HG03025 (cell line): ENCODE results near the gene PYGL.
"Not testable (repeated sequence)": the region's sequence is repeated elsewhere in the genome, so short reads cannot be mapped to it uniquely, and the experiment has no call there.

Experiments used
- ATAC-seq: cut with Tn5 transposase; IDR thresholded peaks from one replicate; pipeline ENCODE4 v1.9.1; 2021; ENCODE audit warnings: mild to moderate bottlenecking, moderate library complexity; ENCODE audit not compliant: unreplicated experiment, low FRiP score

Gene PYGL

DNA sequence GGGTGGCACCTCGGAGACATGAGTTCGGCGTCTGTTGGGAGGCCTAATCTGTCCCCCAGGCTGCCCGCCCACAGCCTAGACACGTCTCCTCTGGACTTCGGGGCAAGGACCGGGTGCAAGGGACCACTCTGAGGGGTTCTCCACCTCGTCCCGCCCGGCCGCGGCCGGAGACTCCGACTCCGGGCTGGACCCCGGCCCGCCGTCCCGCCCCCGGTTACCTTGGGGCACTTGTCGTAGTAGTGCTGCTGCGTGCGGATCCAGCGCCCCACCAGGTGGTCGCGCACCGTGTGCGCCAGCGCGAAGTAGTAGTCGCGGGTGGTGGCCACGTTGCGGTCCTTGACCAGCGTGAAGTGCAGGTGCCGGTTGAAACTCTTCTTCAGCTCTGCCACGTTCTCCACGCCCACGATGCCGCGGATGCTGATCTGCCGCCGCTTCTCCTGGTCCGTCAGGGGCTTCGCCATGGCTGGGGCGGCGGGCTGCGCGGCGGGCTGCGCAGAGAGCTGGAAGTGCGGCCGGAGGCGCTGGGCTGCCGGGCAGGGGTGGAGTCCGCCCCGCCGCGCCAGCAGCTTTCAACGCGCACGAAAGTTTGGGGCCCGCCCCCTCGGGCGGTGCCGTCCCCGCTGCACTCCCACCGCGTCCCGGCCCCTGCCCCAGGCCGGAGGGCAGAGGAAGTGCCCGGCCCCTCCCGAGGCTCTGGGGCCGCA is at the start of gene PYGL:
PYGL (minus strand) TSS at position 541 of the 704 bp plus-strand sequence; CDS start at position 461, 80 bp downstream.
- no peak for ATAC-seq

DNA sequence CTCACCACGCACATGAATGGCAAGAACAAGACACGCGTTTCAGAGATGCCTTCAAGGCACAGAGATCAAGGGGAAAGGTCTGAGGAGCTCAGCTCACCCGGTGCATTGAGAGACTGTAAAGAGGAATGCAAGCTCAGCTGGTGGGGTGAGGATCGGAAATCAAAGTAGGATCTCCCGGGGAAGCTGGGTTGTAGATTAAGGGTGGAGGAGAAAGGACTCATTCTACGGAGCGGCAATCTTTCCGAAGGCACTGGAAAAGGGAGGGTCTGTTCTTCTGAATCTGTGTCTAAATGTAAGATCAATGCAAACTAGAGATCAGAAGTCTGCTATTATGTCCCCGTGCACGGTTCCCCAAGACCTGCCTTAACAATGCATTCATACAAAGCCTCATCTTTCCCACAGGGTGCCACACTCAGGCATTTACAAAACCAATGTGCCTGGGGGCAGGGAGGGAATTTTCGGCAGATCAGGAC is 41.6 kb upstream of the PYGL start:
- no peak for ATAC-seq

DNA sequence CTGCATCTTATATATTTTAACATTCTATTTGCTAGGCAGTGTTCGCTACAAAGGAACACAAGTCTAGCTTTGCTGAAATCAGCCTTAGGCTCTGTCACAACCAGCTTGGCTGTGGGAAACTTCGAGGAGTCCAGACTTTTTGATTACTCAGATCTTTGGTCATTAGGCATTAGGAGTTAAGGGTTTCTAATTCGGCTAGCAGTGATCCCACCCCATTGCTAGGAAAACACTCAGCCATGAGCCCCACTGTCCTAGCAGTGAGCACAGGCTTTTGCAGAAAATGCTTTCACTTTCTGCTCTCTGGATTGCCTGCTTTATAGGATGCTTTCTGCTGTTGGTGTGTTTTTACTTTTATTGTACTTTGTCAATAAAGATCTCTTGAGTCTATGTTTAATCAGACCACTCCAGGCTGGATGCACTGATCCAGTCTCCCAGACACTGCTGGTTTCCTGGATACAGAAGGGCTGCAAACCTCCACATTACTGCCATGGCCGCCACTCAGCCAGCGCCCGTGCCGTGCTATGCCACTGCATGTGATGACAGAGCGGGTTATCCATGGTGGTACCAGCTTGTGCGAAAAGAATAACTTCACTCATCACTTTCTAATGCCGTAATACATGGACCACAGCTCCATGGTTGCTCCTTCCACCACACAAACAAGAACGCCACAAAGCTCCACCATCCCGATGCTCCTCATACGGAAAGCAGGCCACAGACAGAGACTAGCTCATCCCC is 41.0 kb upstream of the PYGL start:
- ATAC-seq = no peak

DNA sequence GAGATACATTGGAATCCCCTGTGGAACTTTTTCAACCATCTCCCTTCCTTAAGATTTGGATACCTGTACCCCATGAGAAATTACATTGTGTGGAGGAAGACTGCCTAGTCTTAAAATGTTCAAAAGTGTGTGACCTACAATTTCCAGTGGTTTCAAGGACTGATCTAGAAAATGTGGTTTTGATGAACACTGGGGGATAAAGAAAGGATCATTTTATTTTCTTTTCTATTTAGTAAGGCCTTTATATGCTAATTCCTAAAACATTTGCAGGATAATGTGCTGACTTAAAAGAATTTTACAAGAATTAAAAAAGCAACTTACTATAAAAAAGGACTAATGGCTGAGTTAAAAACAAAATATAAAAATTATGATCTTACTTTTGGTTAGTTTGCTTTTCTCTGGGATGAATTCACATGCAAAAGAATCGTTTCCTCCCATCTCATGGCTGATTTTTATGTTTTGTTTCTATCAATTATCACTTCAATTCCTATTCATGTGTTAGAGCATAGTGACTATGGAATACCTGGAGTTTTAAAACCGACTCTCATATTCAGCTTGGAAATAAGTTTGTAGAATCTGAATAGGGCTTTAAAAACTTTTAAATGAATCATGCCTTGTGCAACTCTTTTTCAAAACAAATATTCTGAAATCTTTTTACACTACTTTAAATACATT is 39.9 kb upstream of the PYGL start:
- ATAC-seq = no peak

DNA sequence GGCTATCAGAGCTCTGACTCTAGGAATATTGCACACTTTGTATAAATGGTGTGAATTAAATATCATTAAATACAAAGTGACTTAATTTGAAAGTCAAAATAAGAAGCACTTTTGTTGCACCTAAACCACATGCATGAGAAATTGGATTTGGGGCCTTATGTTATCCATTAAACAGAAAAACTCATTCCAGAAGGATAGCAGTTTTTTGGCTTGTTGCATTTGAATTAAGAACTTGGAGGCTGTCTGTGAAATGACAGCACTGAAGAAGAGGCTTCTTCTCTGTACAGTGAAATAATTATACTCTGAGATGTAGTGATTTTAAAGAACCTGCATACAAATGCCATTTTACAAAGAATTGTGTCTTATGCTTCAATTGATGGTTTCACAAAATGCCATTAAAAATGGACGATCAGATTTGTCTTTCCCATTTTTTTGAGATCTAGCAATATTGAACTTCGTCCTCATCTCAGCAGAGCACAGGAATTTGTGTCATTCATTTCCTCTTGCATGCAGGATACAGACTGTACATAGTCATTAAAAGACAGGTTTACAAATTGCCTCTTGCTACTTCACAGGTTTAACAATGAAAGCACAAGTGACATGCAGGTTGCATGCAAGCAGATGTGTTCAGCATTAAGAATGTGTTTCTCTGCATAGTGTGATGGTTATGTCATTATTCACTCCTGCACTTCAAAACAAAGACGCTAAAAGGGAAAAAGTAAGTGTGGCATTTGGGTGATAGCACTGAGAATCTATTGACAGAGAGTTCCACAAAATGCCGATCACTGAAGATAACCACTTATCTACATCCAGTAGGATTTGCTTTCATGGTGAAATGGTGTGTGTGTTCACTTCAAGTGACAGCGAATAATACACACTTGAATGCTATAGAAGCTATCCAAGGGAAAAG is 35.9 kb upstream of the PYGL start:
- no peak for ATAC-seq

DNA sequence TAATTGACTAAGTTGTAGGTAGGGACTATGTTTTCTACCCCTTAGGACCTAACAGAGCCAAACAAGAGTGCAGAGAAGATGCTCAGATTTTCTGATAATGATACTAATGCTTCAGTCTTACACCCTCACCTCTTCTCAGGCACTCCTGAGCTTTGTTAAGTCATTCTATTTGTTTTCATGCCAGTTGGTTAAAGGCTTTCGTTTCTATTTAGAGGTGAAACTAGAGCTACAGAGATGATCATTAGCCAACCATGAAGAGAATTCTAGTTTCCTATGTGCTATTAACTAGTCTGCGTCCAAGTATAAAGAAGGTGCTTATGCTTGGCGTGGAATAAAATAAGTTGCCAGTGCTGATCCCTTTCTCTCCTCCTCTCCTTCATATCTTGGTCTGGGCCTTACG is 34.6 kb upstream of the PYGL start:
- ATAC-seq = peak; percentile 89

DNA sequence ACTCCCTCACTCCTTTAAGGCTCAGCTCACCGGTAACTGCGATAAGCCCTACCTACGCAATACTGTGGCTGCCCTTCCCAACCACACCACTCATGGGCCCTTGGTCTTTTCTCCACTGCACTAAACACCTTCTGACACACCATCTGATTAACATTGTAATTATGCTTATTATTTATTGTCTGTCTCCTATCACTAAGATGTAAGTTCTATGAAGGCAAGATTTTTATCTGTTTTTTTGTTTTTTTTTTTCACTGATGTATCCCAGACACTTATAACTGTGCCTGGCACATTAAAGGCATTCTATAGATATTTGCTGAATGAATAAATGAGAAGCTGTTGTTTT is 34.2 kb upstream of the PYGL start:
- no peak for ATAC-seq

DNA sequence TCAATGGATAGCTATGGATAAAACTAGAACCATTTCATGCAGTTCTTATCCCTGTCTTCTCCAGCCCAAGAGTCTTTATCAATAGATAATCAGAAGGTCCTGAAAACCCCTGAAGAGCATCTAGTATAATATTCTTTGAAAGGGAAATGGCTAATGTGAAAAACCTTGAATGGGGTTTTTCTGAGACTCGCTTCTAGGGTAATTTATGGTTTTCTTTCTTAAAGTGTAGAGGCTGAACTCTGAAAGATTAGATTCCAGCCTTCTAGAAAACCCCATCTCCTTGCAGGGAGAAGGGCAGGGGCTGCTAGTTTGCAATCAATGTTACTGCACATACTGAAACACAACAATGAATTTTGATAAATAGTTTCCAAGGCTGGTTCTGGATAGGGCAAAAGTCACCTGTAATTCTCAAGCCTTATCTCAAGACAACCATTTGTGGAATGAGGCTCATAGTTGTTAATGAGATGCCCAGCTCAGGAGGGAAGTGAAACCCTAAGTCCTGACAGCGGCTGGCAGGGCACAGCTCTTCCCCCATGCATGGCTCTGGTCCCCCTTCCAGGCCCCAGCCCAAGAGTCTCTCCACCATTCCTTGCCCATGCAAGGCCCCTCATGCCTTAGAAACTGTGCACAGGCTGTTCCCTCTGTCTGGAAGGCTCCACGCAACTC is 33.7 kb upstream of the PYGL start:
- no peak for ATAC-seq

DNA sequence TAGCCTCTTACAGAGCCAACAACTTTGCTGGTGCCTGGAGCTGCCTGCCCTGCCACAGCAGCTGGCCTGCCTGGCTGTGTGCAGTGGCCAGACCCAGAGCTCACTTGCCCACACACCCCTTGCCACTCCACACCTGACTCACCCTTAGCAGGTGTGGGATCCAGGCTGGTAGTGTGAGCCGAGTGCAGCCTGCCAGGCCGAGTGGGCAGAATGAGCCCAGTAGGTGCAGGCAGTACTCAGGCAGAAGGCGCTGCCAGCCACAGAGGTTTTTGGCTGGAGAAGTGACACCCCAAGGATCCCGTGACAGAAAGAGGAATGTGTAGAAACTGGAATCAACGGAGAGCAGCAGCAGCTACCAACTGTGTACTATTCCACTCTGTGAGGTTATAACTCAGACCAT is 29.8 kb upstream of the PYGL start:
- ATAC-seq = no peak

DNA sequence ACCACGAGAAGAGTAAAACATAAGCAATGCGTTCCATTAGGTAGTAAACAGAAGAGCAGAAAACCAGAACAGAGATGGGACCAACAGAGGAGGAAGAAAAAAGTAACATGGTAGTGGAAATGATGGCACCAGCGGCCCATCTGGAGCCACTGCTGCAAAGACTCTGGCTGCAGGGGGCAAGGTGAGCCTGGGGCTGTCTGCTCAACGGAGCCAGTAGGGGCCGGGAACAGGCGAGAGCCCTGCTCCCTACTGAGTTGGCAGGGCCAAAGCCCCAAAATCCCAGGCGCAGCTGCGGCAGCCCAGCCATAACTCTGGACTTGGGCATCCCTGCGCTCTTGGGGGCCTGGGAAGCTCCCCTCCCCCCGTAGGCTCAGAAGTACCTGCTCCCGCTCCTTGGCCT is 28.5 kb upstream of the PYGL start:
- no peak for ATAC-seq

DNA sequence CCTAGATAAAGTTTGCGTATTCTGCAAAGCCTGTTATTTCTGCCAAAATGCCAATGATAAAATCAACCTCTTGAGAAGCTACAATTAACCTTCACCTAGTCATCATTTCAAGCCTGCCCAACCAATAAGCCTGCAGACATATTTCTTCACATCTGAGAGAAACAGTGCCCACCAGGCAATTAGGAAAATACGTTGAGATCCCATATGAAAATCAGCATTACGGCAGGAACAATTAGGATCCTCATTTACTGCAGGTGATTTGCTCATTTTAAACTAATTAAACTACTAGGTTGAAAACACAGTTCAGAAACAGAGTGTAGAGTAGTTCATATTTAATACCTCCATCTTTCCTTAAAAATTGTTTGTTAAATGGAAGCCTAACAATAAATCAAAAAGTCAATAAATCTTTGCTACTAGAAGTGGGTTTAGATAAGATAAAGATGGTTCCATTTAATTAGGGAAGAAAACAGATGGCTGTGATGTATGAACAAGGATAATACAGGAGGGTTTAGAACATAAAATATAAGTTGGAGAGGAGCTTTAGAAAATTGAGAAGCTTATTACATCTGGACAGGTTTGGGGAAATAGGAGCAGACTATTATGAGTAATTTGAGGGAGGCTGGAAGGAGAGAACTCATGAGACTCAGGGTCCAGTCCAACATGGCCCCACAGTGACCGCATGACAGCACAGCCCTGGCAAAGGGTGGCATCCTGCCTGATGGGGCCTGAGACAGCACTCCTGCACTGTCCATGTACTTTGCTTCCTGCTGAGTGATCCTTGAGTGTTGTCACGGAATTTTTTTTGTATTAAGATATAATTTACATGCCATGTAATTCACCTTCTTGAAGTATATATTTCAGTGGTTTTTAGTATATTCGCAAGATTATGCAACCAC is 26.9 kb upstream of the PYGL start:
- no peak for ATAC-seq

DNA sequence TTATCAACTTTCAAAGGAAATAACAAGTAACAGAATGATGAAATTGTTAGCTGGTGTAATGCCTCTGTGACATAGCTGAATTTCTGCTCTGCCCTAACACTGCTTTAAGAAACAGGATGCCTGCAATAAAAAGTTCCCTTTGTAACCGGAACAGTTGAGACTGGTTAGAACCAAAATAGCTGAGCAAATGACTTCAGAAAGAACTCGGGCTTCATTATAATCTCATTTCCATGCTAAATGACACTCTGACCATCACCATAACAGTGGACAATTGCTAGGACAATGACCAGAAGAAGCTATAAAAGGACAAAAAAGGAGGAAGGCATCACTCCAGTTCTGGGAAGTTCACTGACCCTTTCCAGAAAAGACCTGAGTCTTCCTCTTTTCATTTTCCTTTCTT is 23.5 kb upstream of the PYGL start:
- ATAC-seq = no peak

DNA sequence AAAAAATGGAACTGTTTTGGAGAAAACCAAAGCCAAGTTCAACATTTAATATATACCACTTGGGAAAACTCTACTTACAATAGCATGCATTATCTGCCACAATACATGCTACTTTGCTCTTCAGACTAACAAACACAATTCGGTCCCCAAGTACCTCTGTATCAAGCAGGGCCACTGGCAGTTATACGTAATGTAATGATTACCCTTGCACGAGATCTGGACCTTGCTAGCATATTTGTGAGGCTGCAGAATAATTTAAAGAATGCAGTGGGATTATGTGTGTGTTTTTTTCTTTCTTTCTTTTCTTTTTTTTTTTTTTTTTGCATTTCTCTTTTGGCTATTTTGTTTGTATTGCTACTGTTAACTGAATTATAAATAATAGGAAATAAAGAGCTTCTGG is 22.8 kb upstream of the PYGL start:
- no peak for ATAC-seq

DNA sequence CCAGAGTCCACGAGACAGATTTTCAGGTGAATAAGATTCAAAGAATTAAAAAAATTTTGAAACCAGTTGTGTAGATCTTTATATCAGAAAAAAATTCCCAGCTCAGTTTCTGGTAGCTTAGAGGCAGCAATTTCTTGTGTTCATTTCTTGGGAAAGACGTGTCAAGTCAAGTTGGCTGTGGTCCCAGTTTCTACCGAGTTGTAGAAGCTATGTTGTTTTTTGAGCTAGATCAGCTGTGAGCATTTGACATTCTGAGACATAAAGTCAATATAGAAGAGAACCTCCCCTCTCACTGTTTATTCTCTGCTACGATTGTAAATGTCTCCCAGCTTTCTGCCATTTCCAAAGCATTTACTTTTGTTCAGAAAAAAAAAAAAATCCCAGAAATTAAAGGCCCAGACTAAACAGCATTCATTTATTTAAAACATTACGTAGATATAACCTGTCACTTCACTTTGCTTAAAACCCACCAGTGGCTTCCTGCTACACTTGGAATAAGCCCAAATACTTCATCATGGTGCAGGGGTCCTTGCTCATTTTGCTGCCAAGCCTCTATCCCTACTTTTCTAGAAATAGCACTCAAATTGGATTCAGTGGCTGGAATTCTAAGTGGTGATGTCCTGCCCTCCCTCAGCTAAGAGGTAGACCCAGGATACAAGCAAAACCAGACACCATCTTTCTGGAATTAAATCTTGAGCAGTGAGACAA is 20.6 kb upstream of the PYGL start:
- no peak for ATAC-seq

DNA sequence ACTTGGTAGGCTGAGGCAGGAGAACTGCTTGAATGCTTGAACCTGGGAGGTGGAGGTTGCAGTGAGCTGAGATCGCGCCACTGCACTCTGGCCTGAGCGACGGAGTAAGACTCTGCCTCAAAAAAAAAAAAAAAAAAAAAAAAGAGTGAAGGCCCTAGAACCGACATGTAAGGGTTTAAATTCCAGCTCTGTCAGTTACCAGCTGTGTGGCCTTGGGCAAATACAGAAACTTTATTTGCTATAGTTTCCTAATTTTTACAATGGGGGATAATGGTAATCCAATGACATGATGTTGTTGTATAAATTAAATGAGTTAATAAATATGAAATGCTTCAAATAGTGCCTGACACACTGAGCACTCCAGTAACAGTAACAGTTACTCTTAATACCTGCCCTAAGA is 19.6 kb upstream of the PYGL start:
- ATAC-seq = no peak

DNA sequence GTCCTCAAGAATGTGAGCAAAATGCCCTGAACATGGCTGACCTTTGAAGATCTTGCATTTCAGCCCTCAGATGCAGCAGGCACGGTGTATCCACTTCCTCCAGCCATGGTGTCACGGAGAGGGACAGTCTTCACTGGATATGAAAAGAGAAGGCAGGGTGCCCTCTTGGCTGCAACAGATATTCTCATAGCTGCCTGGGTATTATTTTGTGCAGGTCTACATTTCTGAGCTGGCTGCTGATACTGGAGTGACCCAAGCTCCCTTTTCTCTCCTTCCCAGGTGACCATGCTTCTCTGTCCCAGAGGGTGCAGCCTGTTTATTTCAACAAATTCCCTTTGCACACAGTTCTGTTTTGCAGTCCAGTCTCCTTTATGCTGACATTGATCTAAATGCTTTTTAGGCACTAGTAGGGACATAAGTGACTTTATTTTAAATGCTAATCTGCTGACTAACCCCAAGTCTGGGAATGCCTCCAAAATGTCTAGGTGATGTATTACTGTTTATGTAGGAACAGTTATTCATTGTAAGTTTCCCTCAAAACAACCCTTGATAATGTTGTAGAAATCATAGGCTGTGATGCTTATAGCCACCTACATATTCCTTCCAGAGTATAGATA is 17.4 kb upstream of the PYGL start:
- no peak for ATAC-seq

DNA sequence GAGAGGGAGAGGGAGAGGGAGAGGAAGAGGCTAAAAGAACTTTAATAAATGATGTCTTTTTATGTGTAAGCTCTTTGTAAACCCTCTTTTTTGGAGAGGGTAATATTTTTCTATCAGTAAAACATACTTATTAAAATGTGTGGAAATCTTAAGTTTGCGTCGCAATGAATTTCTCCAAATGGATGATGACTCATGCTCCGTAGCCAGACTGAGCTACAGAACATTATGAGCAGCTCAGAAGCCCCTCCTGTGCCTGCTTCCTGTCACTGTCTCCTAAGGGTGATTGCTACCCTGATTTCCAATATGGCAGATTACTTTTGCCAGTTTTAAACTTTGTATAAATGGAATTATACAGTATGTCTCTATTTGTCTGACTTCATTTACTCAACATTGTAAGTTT is 13.0 kb upstream of the PYGL start:
- ATAC-seq = no peak

DNA sequence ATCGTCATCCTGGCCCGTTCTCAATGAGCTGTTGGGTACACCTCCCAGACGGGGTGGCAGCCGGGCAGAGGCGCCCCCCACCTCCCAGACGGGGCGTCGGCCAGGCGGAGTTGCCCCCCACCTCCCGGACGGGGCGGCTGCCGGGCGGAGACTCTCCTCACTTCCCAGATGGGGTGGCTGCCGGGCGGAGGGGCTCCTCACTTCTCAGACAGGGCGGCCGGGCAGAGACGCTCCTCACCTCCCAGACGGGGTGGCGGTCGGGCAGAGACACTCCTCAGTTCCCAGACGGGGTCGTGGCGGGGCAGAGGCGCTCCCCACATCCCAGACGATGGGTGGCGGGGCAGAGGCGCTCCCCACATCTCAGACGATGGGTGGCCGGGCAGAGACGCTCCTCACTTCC is 12.1 kb upstream of the PYGL start:
- ATAC-seq = not testable (repeated sequence)
